Ectodermal cell (in vitro differentiated cells): Measurements from ENCODE around the gene PAM.

ENCODE experiments used
- H3K27ac ChIP-seq: 2 replicates; pipeline ENCODE4 v1.7.0; 2013; ENCODE audit warnings: mild to moderate bottlenecking, low read depth, low read length; ENCODE audit not compliant: insufficient read depth, poor library complexity, severe bottlenecking
- H3K27me3 ChIP-seq: 2 replicates; pipeline ENCODE4 v1.7.0; 2013; ENCODE audit warnings: mild to moderate bottlenecking, low read length; ENCODE audit not compliant: insufficient read depth, control insufficient read depth, poor library complexity, severe bottlenecking
- H3K36me3 ChIP-seq: one replicate; pipeline ENCODE4 v1.7.0; 2013; ENCODE audit warnings: low read length; ENCODE audit not compliant: control insufficient read depth, insufficient read depth
- H3K4me1 ChIP-seq: one replicate; pipeline ENCODE4 v1.7.0; 2013; ENCODE audit warnings: low read length; ENCODE audit not compliant: control insufficient read depth, insufficient read depth
- H3K4me3 ChIP-seq: 2 replicates; pipeline ENCODE4 v1.7.0; 2013; ENCODE audit warnings: low read depth, low read length, control low read depth; ENCODE audit not compliant: insufficient read depth
- H3K9me3 ChIP-seq: 2 replicates; pipeline ENCODE4 v1.7.0; 2013; ENCODE audit warnings: mild to moderate bottlenecking, low read length, moderate library complexity; ENCODE audit not compliant: control insufficient read depth
- WGBS, 2 experiments: methylation state at CpG; one replicate each; pipeline ENCODE4 v1.1.7; 2013; ENCODE audit warnings: missing lambda C conversion rate in 2 of 2; 5-methylcytosine and 5-hydroxymethylcytosine counted together

The PAM gene

GRCh38 chr5:102865510-102866236 lies 110.6 kb downstream of the PAM start:
- Histone ChIP-seq H3K4me1 (peaks cover 21% of the 10 kb centered on the region), H3K4me3 (peak overlapping the region; percentile 76), H3K36me3 (no peaks in the 10 kb centered on the region), H3K27ac (peak overlapping the region; percentile 91), H3K9me3 (no peaks in the 10 kb centered on the region), H3K27me3 (no peaks in the 10 kb centered on the region)
- WGBS, 2 experiments = 0% methylated on average over 54 of the region's 54 CpGs

DNA sequence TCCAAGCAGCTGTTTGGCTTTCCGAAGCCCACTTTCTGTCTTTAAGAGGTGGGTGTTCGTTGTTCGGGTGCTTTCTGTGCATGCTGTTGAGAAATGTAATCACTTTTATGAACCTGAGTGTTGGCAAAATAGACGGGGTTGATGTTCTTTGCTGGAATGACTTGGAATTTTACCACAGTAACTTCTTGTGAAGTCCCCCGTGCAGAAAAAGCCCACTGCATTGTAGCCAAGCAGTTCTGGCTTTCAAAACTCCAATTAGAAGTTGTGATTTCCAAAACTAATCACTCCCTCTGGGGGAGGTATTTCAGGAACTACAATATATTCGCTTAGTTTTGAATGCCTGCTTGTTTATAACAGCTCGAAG lies 111.1 kb downstream of the PAM start:
- Histone ChIP-seq H3K4me1 (peaks cover 21% of the 10 kb centered on the region), H3K27me3 (no peaks in the 10 kb centered on the region), H3K27ac (peak overlapping the region; percentile 91), H3K9me3 (no peaks in the 10 kb centered on the region), H3K4me3 (peak overlapping the region; percentile 76), H3K36me3 (no peaks in the 10 kb centered on the region)
- 7 to 10% methylated on average over 7 of the region's 7 CpGs for WGBS, 2 experiments

DNA sequence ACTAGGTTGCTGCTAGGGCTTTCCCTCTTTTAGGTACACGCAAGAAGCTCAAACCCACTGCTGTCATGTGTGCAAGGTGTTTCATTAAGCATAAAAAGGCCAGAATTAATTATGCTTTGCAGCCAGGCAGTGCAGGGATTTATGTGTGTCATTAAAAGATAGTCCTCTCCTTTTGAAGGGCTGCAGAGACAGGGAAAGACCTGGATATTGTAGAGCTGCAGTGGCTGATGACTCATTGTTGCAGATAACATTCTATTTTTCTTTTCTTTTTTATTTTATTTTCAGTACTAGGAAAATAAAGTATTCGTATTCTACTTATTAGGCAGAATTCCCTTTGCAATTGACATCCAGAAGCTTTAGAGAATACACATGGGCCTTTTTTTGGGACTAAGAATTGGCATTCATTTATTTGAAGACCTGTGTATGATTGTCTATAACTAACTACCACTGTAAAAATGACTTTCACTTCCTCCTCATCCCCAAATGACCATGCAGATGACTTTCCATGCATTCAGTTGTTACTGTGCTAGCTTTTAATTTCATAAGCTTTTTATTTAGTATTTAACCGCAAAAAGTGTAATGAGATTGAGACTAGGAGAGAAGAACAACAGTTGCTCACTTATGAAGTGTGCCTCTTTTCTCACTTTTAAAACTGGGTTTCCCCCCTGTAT lies 113.0 kb downstream of the PAM start:
- Histone ChIP-seq H3K36me3 (no peaks in the 10 kb centered on the region), H3K9me3 (no peaks in the 10 kb centered on the region), H3K27ac (no peak overlapping the region), H3K4me1 (peaks cover 21% of the 10 kb centered on the region), H3K4me3 (peak overlapping the region; percentile 76), H3K27me3 (no peaks in the 10 kb centered on the region)
- 76 to 98% methylated on average over 1 to 3 of the region's 3 CpGs for WGBS, 2 experiments

GRCh38 chr5:102869230-102869629 lies 114.1 kb downstream of the PAM start:
- Histone ChIP-seq H3K27ac (no peak overlapping the region), H3K36me3 (no peaks in the 10 kb centered on the region), H3K27me3 (no peaks in the 10 kb centered on the region), H3K9me3 (no peaks in the 10 kb centered on the region), H3K4me3 (no peak overlapping the region), H3K4me1 (peaks cover 25% of the 10 kb centered on the region)
- WGBS, 2 experiments = 93 to 100% methylated on average over 1 of the region's 1 CpG

- no peaks in the 10 kb centered on the region for H3K9me3 ChIP-seq
- WGBS, 2 experiments = 91 to 92% methylated on average over 11 of the region's 11 CpGs
- no peak overlapping the region for H3K4me3 ChIP-seq
- H3K27ac ChIP-seq = peak overlapping the region; percentile 10
- H3K4me1 ChIP-seq = peaks cover 32% of the 10 kb centered on the region
- H3K27me3 ChIP-seq = no peaks in the 10 kb centered on the region
- no peaks in the 10 kb centered on the region for H3K36me3 ChIP-seq
Observed at GRCh38 chr5:102873379-102873932, 118.4 kb downstream of the PAM start.

DNA sequence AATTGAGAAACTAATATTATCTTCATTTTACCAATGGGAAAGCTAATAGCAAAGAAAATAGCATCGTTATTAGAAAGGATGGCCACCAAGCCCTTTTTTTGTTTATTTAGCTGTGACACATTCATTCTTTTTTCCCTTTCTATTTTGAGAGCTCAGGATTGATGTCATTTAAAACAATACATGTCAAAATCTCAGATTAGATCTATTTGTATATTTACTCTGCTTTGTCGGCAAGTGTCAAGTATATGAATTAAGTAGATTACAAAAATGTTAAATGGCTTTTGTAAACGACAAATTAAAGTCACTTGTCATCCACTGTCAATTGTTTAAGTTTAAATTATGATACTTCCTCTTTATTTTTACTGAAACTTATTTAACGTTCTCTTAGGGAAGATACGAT lies 118.9 kb downstream of the PAM start:
- Histone ChIP-seq H3K9me3 (no peaks in the 10 kb centered on the region), H3K4me1 (peaks cover 29% of the 10 kb centered on the region), H3K36me3 (no peaks in the 10 kb centered on the region), H3K4me3 (no peak overlapping the region), H3K27ac (no peak overlapping the region), H3K27me3 (no peaks in the 10 kb centered on the region)
- 93 to 100% methylated on average over 1 to 3 of the region's 5 CpGs for WGBS, 2 experiments

GRCh38 chr5:102875721-102876123 lies 120.6 kb downstream of the PAM start:
- 71 to 76% methylated on average over 4 of the region's 4 CpGs for WGBS, 2 experiments
- H3K27me3 ChIP-seq = no peaks in the 10 kb centered on the region
- no peak overlapping the region for H3K27ac ChIP-seq
- H3K4me1 ChIP-seq = peaks cover 24% of the 10 kb centered on the region
- H3K36me3 ChIP-seq = no peaks in the 10 kb centered on the region
- no peaks in the 10 kb centered on the region for H3K9me3 ChIP-seq
- no peak overlapping the region for H3K4me3 ChIP-seq

GRCh38 chr5:102876610-102877009 lies 121.5 kb downstream of the PAM start:
- Histone ChIP-seq H3K27ac (no peak overlapping the region), H3K27me3 (no peaks in the 10 kb centered on the region), H3K9me3 (no peaks in the 10 kb centered on the region), H3K4me1 (peaks cover 24% of the 10 kb centered on the region), H3K36me3 (no peaks in the 10 kb centered on the region), H3K4me3 (no peak overlapping the region)
- 90 to 91% methylated on average over 4 of the region's 4 CpGs for WGBS, 2 experiments

GRCh38 chr5:102879741-102880140 lies 124.6 kb downstream of the PAM start:
- peaks cover 14% of the 10 kb centered on the region for H3K4me1 ChIP-seq
- no peaks in the 10 kb centered on the region for H3K9me3 ChIP-seq
- no peaks in the 10 kb centered on the region for H3K27me3 ChIP-seq
- H3K27ac ChIP-seq = no peak overlapping the region
- WGBS, 2 experiments = 96 to 97% methylated on average over 4 to 5 of the region's 6 CpGs
- H3K4me3 ChIP-seq = no peak overlapping the region
- H3K36me3 ChIP-seq = no peaks in the 10 kb centered on the region

DNA sequence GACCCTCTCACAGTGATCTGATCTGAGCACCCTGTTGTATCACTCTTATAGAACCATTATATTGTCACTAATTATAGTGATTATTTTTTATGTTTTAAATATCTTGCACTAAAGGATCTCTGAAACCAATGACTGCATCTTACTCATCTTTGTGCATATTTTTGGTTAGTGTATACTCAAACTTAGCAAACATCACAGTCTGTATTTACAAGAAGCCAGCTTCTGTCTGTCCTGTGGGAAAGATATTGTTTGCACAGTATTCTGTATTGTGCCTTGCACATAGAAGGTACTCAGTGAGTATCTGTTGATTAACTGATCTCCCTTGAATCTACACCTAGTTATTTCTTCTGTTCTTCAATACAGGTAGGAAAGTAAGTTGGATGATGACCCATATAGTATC lies 131.5 kb downstream of the PAM start:
- H3K4me3 ChIP-seq = no peak overlapping the region
- no peaks in the 10 kb centered on the region for H3K27me3 ChIP-seq
- no peaks in the 10 kb centered on the region for H3K4me1 ChIP-seq
- H3K9me3 ChIP-seq = no peaks in the 10 kb centered on the region
- no peaks in the 10 kb centered on the region for H3K36me3 ChIP-seq
- no peak overlapping the region for H3K27ac ChIP-seq
